ENCODE data around the gene DCAF5.
"Not testable (repeated sequence)": the region's sequence is repeated elsewhere in the genome, so short reads cannot be mapped to it uniquely, and the experiment has no call there.

The DCAF5 gene

GRCh38 chr14:69096781-69097475 lies 56.0 kb downstream of the DCAF5 start:
- no peak for DNase-seq

- DNase-seq: no peak
Measured at GRCh38 chr14:69096246-69096645, 56.7 kb downstream of the DCAF5 start.

- DNase-seq: no peak
Measured at GRCh38 chr14:69094481-69094880, 58.4 kb downstream of the DCAF5 start.

- peak; percentile 10 for DNase-seq
Measured at GRCh38 chr14:69093631-69094421, 59.1 kb downstream of the DCAF5 start.

- DNase-seq: no peak
Measured at GRCh38 chr14:69092840-69093422, 60.0 kb downstream of the DCAF5 start.

- no peak for DNase-seq
Measured at GRCh38 chr14:69091695-69092094, 61.2 kb downstream of the DCAF5 start.

- DNase-seq: no peak
Measured at GRCh38 chr14:69091006-69091405, 61.9 kb downstream of the DCAF5 start.

- DNase-seq: peak; percentile 20
Measured at GRCh38 chr14:69090187-69090789, 62.6 kb downstream of the DCAF5 start.

GRCh38 chr14:69089046-69089445 lies 63.9 kb downstream of the DCAF5 start:
- DNase-seq: no peak

- DNase-seq: no peak
Measured at GRCh38 chr14:69088586-69088985, 64.3 kb downstream of the DCAF5 start.

GRCh38 chr14:69087061-69087461 lies 65.9 kb downstream of the DCAF5 start:
- no peak for DNase-seq

GRCh38 chr14:69086537-69086936 lies 66.4 kb downstream of the DCAF5 start:
- no peak for DNase-seq

GRCh38 chr14:69084023-69084422 lies 68.9 kb downstream of the DCAF5 start:
- no peak for DNase-seq

GRCh38 chr14:69083181-69083580 lies 69.7 kb downstream of the DCAF5 start:
- no peak for DNase-seq

GRCh38 chr14:69081271-69081670 lies 71.6 kb downstream of the DCAF5 start:
- DNase-seq: no peak

- DNase-seq: no peak
Measured at GRCh38 chr14:69079747-69080146, 73.2 kb downstream of the DCAF5 start.

GRCh38 chr14:69079188-69079742 lies 73.7 kb downstream of the DCAF5 start:
- DNase-seq: no peak

GRCh38 chr14:69077841-69078240 lies 75.1 kb downstream of the DCAF5 start:
- DNase-seq: no peak

GRCh38 chr14:69077185-69077584 lies 75.7 kb downstream of the DCAF5 start:
- not testable (repeated sequence) for DNase-seq

- DNase-seq: no peak
Measured at GRCh38 chr14:69076341-69076740, 76.6 kb downstream of the DCAF5 start.

- no peak for DNase-seq
Measured at GRCh38 chr14:69073915-69074314, 79.0 kb downstream of the DCAF5 start.

GRCh38 chr14:69073429-69073828 lies 79.5 kb downstream of the DCAF5 start:
- DNase-seq: no peak

- DNase-seq: no peak
Measured at GRCh38 chr14:69072584-69072983, 80.3 kb downstream of the DCAF5 start.

Measured in NCI-H345 (cell line).